GM21423 (cell line): Measurements from ENCODE around the gene CCR7.

Source experiments
- ATAC-seq: cut with Tn5 transposase; IDR thresholded peaks from one replicate; pipeline ENCODE4 v1.9.1; 2021; ENCODE audit warnings: mild to moderate bottlenecking, moderate library complexity; ENCODE audit not compliant: unreplicated experiment

Gene CCR7

GRCh38 chr17:40538936-40539705 is 26.2 kb downstream of the CCR7 start:
- no peak for ATAC-seq

- no peak for ATAC-seq
Observed at GRCh38 chr17:40538019-40538935, 27.0 kb downstream of the CCR7 start.

GRCh38 chr17:40536295-40537171 is 28.7 kb downstream of the CCR7 start:
- ATAC-seq: no peak

GRCh38 chr17:40535924-40536294 is 29.4 kb downstream of the CCR7 start:
- ATAC-seq: no peak

- ATAC-seq: no peak
Observed at GRCh38 chr17:40535438-40535837, 29.8 kb downstream of the CCR7 start.

- no peak for ATAC-seq
Observed at GRCh38 chr17:40534371-40535189, 30.7 kb downstream of the CCR7 start.

- no peak for ATAC-seq
Observed at GRCh38 chr17:40533896-40534295, 31.4 kb downstream of the CCR7 start.

GRCh38 chr17:40532520-40533253 is 32.6 kb downstream of the CCR7 start:
- no peak for ATAC-seq

- no peak for ATAC-seq
Observed at GRCh38 chr17:40531051-40531991, 34.0 kb downstream of the CCR7 start.

- no peak for ATAC-seq
Observed at GRCh38 chr17:40530531-40530994, 34.7 kb downstream of the CCR7 start.

GRCh38 chr17:40529991-40530390 is 35.3 kb downstream of the CCR7 start:
- no peak for ATAC-seq

GRCh38 chr17:40528692-40529417 is 36.4 kb downstream of the CCR7 start:
- ATAC-seq: no peak

GRCh38 chr17:40526668-40527067 is 38.6 kb downstream of the CCR7 start:
- no peak for ATAC-seq

GRCh38 chr17:40525294-40525693 is 40.0 kb downstream of the CCR7 start:
- no peak for ATAC-seq

- no peak for ATAC-seq
Observed at GRCh38 chr17:40524243-40524965, 40.9 kb downstream of the CCR7 start.

GRCh38 chr17:40522961-40523310 is 42.3 kb downstream of the CCR7 start:
- no peak for ATAC-seq
